Uterus (tissue), 2 donors: ENCODE measurements around the gene RAI1.

Experiments used
- CTCF ChIP-seq, 4 experiments: fragments of 200-600 bp in 2 of 4; fragments of 450-650 bp in 2 of 4; sonication (generic) in 2 of 4; IDR thresholded peaks; one replicate each; pipeline ENCODE4 v1.5.1; 2016 to 2019; ENCODE audit warnings: antibody characterized with exemption in 4 of 4, mild to moderate bottlenecking in 2 of 4, moderate library complexity in 1 of 4
- POLR2A ChIP-seq, 2 donors: fragments of 450-650 bp; IDR thresholded peaks; one replicate each; pipeline ENCODE4 v1.6.1; 2016; ENCODE audit warnings: antibody characterized with exemption in 2 of 2, mild to moderate bottlenecking in 1 of 2, moderate library complexity in 1 of 2

- no peak for TF ChIP-seq POLR2A (IDR thresholded peaks at IDR 0.05)
- TF ChIP-seq CTCF (IDR thresholded peaks at IDR 0.05) = no peak
Observed at GRCh38 chr17:17790637-17791464, 109.6 kb downstream of the RAI1 start.
